Upper lobe of right lung (tissue), 1 donor: Measurements from ENCODE around the gene TSPAN4. TPM values are rescaled to one million over a fixed set of nuclear protein-coding genes. Genes with fewer than 3 reads are reported as not detected.

Experiments
- ATAC-seq: fragments of 200-7000 bp; cut with Tn5 transposase; one replicate; pipeline ENCODE4 v1.9.1; 2020; ENCODE audit warnings: mild to moderate bottlenecking, moderate library complexity
- DNase-seq: peaks from one replicate; pipeline ENCODE4 v3.0.0-alpha.2; 2020
- H3K27ac ChIP-seq: fragments of 200-600 bp; one replicate; pipeline ENCODE4 v1.8.0; 2022
- H3K27me3 ChIP-seq: fragments of 200-600 bp; one replicate; pipeline ENCODE4 v1.8.0; 2022; ENCODE audit warnings: mild to moderate bottlenecking
- H3K36me3 ChIP-seq: fragments of 200-600 bp; one replicate; pipeline ENCODE4 v1.8.0; 2022
- H3K4me1 ChIP-seq: fragments of 200-600 bp; one replicate; pipeline ENCODE4 v1.8.0; 2022
- H3K4me3 ChIP-seq: fragments of 200-600 bp; one replicate; pipeline ENCODE4 v1.8.0; 2022; ENCODE audit warnings: mild to moderate bottlenecking
- H3K9me3 ChIP-seq: fragments of 200-600 bp; one replicate; pipeline ENCODE4 v1.8.0; 2022
- CTCF ChIP-seq: fragments of 200-600 bp; IDR thresholded peaks from one replicate; pipeline ENCODE4 v1.8.0; 2022; ENCODE audit warnings: antibody characterized with exemption
- intact Hi-C: fragments of 100-400 bp; cut with DNase I; formaldehyde crosslinking; loops from one replicate; pipeline ENCODE4 v1.11.0; 2022
- total RNA-seq: library from RNA; stranded (reverse); fragmentation: NEBNext Ultra II Directional; extraction: Animal tissue kit (Norgen Biotek cat#: 25700); gene quantifications from one replicate; pipeline ENCODE4 v1.2.1, GENCODE V29; 2021
- donor health status: DM: no; HTN: yes; CAD: no; lungs with severe emphysema.

Gene TSPAN4
- total RNA-seq, 1 donor from 2014 or later = 167 TPM

- ATAC-seq (no peak), DNase-seq (no peak)
- H3K27ac ChIP-seq = peak overlapping the region; percentile 97
- H3K4me3 ChIP-seq = no peak overlapping the region
- no peaks in the 10 kb centered on the region for H3K36me3 ChIP-seq
- H3K4me1 ChIP-seq = peaks cover 43% of the 10 kb centered on the region
- no peaks in the 10 kb centered on the region for H3K27me3 ChIP-seq
- intact Hi-C loops = no loop called here
- H3K9me3 ChIP-seq = no peaks in the 10 kb centered on the region
- TF ChIP-seq CTCF = no peak
Measured at GRCh38 chr11:846496-847098, 3.9 kb downstream of the TSPAN4 start.

- intact Hi-C loops = no loop called here
Measured at GRCh38 chr11:847876-848275, 5.2 kb downstream of the TSPAN4 start.

GRCh38 chr11:848380-848931 is 5.8 kb downstream of the TSPAN4 start:
- intact Hi-C loops = no loop called here
- TF ChIP-seq CTCF = peak; percentile 87
- Histone ChIP-seq H3K4me3 (no peak overlapping the region), H3K36me3 (no peaks in the 10 kb centered on the region), H3K4me1 (peaks cover 43% of the 10 kb centered on the region), H3K27me3 (no peaks in the 10 kb centered on the region), H3K9me3 (no peaks in the 10 kb centered on the region), H3K27ac (no peak overlapping the region)
- DNase-seq (peak; percentile 81), ATAC-seq (peak; percentile 16)

More at GRCh38 chr11:847876-848275, 5.2 kb downstream of the TSPAN4 start:
- H3K4me1 ChIP-seq = peaks cover 43% of the 10 kb centered on the region
- DNase-seq (no peak), ATAC-seq (no peak)
- H3K27me3 ChIP-seq = no peaks in the 10 kb centered on the region
- H3K9me3 ChIP-seq = no peaks in the 10 kb centered on the region
- H3K27ac ChIP-seq = no peak overlapping the region
- no peak overlapping the region for H3K4me3 ChIP-seq
- no peaks in the 10 kb centered on the region for H3K36me3 ChIP-seq
- TF ChIP-seq CTCF = no peak

DNA sequence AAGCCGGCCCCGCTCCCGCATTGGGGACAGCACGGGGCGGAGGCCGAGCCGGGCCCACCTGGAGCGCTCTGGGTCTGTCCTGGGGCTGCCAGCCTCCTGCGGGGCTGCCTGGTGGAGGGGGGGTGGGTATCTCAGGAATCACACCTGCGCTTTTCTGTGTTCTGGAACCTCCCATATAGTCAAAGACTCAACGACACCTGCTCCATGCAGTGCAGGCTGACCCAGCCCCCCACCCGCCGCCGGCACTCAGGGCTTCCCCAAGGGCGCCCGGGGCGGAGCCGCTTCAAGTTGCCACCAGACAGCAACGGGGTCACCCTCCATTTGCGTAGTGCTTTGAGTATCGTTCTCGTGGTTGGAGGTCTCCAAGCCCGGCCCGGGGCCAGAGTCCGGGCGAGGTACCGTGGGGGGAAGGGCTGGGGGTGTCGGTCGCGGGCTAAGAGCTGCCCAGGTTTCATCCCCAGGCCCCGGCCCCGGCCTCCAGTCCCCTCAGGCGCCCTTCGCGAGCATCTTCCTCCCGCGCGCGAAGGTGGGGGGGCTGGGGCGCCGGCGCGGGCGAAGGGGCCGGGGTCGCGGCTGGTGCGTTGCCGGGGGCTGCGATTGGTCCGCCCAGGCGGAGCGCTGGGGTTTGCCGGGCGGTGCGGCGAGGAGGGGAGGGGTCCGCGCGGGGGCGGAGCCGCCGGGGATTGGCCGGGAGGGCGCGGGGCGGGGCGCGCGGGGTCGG is 6.6 kb downstream of the TSPAN4 start:
- no peak overlapping the region for H3K27ac ChIP-seq

More for the DNA sequence above, 6.6 kb downstream of the TSPAN4 start:
- Histone ChIP-seq H3K27me3 (no peaks in the 10 kb centered on the region), H3K36me3 (no peaks in the 10 kb centered on the region), H3K4me1 (peaks cover 43% of the 10 kb centered on the region), H3K4me3 (peak overlapping the region; percentile 44), H3K9me3 (no peaks in the 10 kb centered on the region)
- ATAC-seq = no peak
- intact Hi-C loops = no loop called here
- no peak for TF ChIP-seq CTCF
- no peak for DNase-seq
